ENCODE results near the gene NGDN.

GRCh38 chr14:23449314-23449713 lies 20.2 kb upstream of the NGDN start:
- TF ChIP-seq CTCF (IDR thresholded peaks at IDR 0.05; ENCODE audit: insufficient read depth, low read length): no peak
- no peak for TF ChIP-seq REST (IDR thresholded peaks at IDR 0.05; ENCODE audit: insufficient replicate concordance, low read depth)
- no peak for TF ChIP-seq POLR2AphosphoS5 (IDR thresholded peaks at IDR 0.05; ENCODE audit: low read depth)

Data from HL-60 (cell line).